Stimulated activated CD8-positive, alpha-beta memory T cell treated with anti-CD3 and anti-CD28 coated beads, Interleukin-7, amount 100 ng/mL, for 1 hour (primary cell): ENCODE measurements around the gene PDF.

Source experiments
- DNase-seq, 2 donors: peaks; one replicate each; pipeline ENCODE4 v3.0.0-alpha.2; 2020; ENCODE audit warnings: low read depth in 2 of 2

The PDF gene

GRCh38 chr16:69277413-69277812, 53.0 kb downstream of the PDF start:
- no peak for DNase-seq
